HepG2 (cell line): ENCODE results near the gene DUSP15. TPM values are rescaled to one million over a fixed set of nuclear protein-coding genes. Genes with fewer than 3 reads are reported as not detected.

Source experiments
- EP300 ChIP-seq, 3 experiments: sonication (generic) in 1 of 3; formaldehyde crosslinking in 1 of 3; IDR thresholded peaks; 2 replicates each; pipeline versions ENCODE4 v1.5.1 to v1.6.1; 2011 to 2020; ENCODE audit warnings: low read depth in 2 of 3, low read length in 2 of 3, borderline replicate concordance in 1 of 3, improper control_type of control experiment in 1 of 3, mild to moderate bottlenecking in 1 of 3, missing genetic modification reagents in 1 of 3, moderate library complexity in 1 of 3
- FOXP1 ChIP-seq, 2 experiments: fragments of 450-650 bp in 1 of 2; IDR thresholded peaks; 2 replicates each; pipeline ENCODE4 v1.6.1; 2017 to 2018; ENCODE audit warnings: antibody characterized with exemption in 1 of 2
- MIER3 ChIP-seq: IDR thresholded peaks from 2 replicates; pipeline ENCODE4 v1.6.1; 2016; ENCODE audit warnings: missing compliant biosample characterization, borderline replicate concordance
- MYC ChIP-seq: sonication (generic); formaldehyde crosslinking; IDR thresholded peaks from 2 replicates; pipeline ENCODE4 v1.9.0; 2021; ENCODE audit warnings: missing genetic modification reagents, borderline replicate concordance
- NR3C1 ChIP-seq: sonication (generic); formaldehyde crosslinking; IDR thresholded peaks from 2 replicates; pipeline ENCODE4 v1.4.0; 2020; ENCODE audit warnings: missing genetic modification reagents
- SMARCC2 ChIP-seq: fragments of 450-650 bp; IDR thresholded peaks from 2 replicates; pipeline ENCODE4 v1.6.1; 2017; ENCODE audit warnings: antibody characterized with exemption, mild to moderate bottlenecking
- ZBTB8A ChIP-seq: sonication (generic); formaldehyde crosslinking; IDR thresholded peaks from 2 replicates; pipeline ENCODE4 v1.4.0; 2020; ENCODE audit warnings: mild to moderate bottlenecking, low read depth, missing genetic modification reagents, borderline replicate concordance
- ZFP37 ChIP-seq: sonication (generic); formaldehyde crosslinking; IDR thresholded peaks from 2 replicates; pipeline ENCODE4 v1.4.0; 2020; ENCODE audit warnings: missing genetic modification reagents, borderline replicate concordance
- ZNF281 ChIP-seq: sonication (generic); formaldehyde crosslinking; IDR thresholded peaks from 2 replicates; pipeline ENCODE4 v1.4.0; 2020; ENCODE audit warnings: missing genetic modification reagents, borderline replicate concordance
- ZNF292 ChIP-seq: sonication (generic); formaldehyde crosslinking; IDR thresholded peaks from 2 replicates; pipeline ENCODE4 v1.8.1; 2022; ENCODE audit warnings: mild to moderate bottlenecking, low read depth, missing genetic modification reagents, borderline replicate concordance
- ZNF343 ChIP-seq: sonication (generic); formaldehyde crosslinking; IDR thresholded peaks from 2 replicates; pipeline ENCODE4 v1.4.0; 2020; ENCODE audit warnings: mild to moderate bottlenecking, missing genetic modification reagents
- ZNF430 ChIP-seq: sonication (generic); formaldehyde crosslinking; IDR thresholded peaks from 2 replicates; pipeline ENCODE4 v1.9.0; 2021; ENCODE audit warnings: mild to moderate bottlenecking, missing genetic modification reagents
- ZNF768 ChIP-seq: sonication (generic); formaldehyde crosslinking; IDR thresholded peaks from 2 replicates; pipeline ENCODE4 v1.4.0; 2020; ENCODE audit warnings: missing genetic modification reagents
- ZNF777 ChIP-seq: sonication (generic); formaldehyde crosslinking; IDR thresholded peaks from 2 replicates; pipeline ENCODE4 v1.4.0; 2020; ENCODE audit warnings: missing genetic modification reagents
- polyA plus RNA-seq, 8 experiments: library from polyadenylated mRNA; depleted of rRNA in 3 of 8; stranded (reverse) in 7 of 8; unstranded in 1 of 8; fragments of >200 nt; fragmentation: Illumina TruSeq in 4 of 8; extraction: Trizol in 4 of 8; gene quantifications; 2 replicates each; pipeline versions ENCODE4 v1.2.1 to v1.2.3, GENCODE V29; 2011 to 2016; ENCODE audit warnings: low read depth in 4 of 8, missing spikeins in 1 of 8, mixed read lengths in 1 of 8; ENCODE audit not compliant: insufficient read depth in 1 of 8
- total RNA-seq, 5 experiments: library from RNA; depleted of rRNA; stranded (reverse); fragments of >200 nt; fragmentation: Illumina TruSeq; extraction: Trizol; gene quantifications; 2 replicates each; pipeline ENCODE4 v1.2.3, GENCODE V29; 2016; ENCODE audit warnings: low read depth in 1 of 5
- TF ChIP-seq, protein P1 (sequence below): sonication (generic); formaldehyde crosslinking; IDR thresholded peaks from 2 replicates; pipeline ENCODE4 v1.4.0; 2020; ENCODE audit warnings: missing genetic modification reagents
- TF ChIP-seq, protein P2 (sequence below): sonication (generic); formaldehyde crosslinking; IDR thresholded peaks from 2 replicates; pipeline ENCODE4 v1.5.1; 2020; ENCODE audit warnings: missing genetic modification reagents, mild to moderate bottlenecking, borderline replicate concordance
- TF ChIP-seq, protein P3 (sequence below): sonication (generic); formaldehyde crosslinking; IDR thresholded peaks from 2 replicates; pipeline ENCODE4 v1.4.0; 2020; ENCODE audit warnings: missing genetic modification reagents, mild to moderate bottlenecking, borderline replicate concordance
- TF ChIP-seq, protein P4 (sequence below): sonication (generic); formaldehyde crosslinking; IDR thresholded peaks from 2 replicates; pipeline ENCODE4 v1.4.0; 2020; ENCODE audit warnings: missing genetic modification reagents, borderline replicate concordance

DUSP15 gene
- total and polyA plus RNA-seq, 2 of the 13 experiments (the other 11 are each of a cell fraction or from before 2014, with no cell fraction given), result 0.17 to 0.93 TPM

DNA sequence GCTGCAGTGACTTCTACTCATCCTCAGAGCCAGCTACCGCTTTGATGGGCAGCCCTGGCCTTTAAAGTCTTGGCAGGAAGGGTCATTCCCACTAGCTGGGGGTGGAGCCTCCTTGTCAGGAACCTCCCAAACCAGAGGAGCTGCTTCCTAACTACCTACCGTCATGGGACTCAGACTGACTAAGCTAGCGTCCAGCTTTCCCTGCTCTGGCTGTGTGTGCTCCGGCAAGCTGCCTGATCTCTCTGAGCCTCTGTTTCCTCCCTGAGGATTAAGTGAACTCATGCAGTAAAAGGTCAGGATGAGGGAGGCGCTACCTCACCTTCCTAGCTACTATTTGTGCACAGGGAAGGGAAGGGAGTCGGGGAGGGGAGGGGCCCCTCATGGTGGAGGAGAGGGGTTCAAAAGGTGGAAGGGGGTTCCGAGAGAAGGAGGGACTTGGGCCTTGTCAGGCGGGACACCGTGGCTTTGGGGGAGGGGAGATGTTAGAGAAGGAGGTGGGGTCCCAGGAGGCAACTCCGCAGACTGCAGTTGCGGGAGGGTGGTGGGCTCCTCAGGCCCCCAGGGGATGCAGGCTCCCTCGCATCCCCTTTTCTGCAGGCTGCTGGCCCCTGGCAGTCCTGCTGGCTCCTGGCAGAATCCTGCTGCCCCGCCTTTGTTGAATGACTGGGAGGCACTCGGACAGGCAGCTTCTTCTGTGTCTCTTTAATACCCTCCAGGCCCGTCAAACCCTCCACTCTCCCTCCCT is 9.8 kb downstream of the DUSP15 start (continued):
- TF ChIP-seq MYC (CRISPR knock-in tag) (peak; percentile 50; the same call in 1 of the 2 replicates), ZNF292 (CRISPR knock-in tag) (no peak), MIER3 (no peak), SMARCC2 (no peak), NR3C1 (no peak), ZBTB8A (CRISPR knock-in tag) (no peak), ZNF768 (peak; percentile 97), ZNF777 (CRISPR knock-in tag) (no peak), EP300 (IDR thresholded peaks at IDR 0.05; ENCODE audit: low read depth in 2 of 2, low read length in 2 of 2) (no peak), EP300 (CRISPR knock-in tag; IDR thresholded peaks at IDR 0.05; ENCODE audit: borderline replicate concordance) (peak; percentile 35; the same call in 1 of the 2 replicates), ZFP37 (0 out of 2 replicates have a peak, but pooled peaks have one; percentile 26), FOXP1 (IDR thresholded peaks at IDR 0.05) (no peak), FOXP1 (CRISPR knock-in tag; IDR thresholded peaks at IDR 0.05) (no peak), ZNF343 (CRISPR knock-in tag) (0 out of 2 replicates have a peak, but pooled peaks have one; percentile 19), ZNF281 (CRISPR knock-in tag) (no peak), ZNF430 (CRISPR knock-in tag) (0 out of 2 replicates have a peak, but pooled peaks have one; percentile 10)
- TF ChIP-seq, protein P1, sequence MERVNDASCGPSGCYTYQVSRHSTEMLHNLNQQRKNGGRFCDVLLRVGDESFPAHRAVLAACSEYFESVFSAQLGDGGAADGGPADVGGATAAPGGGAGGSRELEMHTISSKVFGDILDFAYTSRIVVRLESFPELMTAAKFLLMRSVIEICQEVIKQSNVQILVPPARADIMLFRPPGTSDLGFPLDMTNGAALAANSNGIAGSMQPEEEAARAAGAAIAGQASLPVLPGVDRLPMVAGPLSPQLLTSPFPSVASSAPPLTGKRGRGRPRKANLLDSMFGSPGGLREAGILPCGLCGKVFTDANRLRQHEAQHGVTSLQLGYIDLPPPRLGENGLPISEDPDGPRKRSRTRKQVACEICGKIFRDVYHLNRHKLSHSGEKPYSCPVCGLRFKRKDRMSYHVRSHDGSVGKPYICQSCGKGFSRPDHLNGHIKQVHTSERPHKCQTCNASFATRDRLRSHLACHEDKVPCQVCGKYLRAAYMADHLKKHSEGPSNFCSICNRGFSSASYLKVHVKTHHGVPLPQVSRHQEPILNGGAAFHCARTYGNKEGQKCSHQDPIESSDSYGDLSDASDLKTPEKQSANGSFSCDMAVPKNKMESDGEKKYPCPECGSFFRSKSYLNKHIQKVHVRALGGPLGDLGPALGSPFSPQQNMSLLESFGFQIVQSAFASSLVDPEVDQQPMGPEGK, result no peak
- TF ChIP-seq, protein P2, sequence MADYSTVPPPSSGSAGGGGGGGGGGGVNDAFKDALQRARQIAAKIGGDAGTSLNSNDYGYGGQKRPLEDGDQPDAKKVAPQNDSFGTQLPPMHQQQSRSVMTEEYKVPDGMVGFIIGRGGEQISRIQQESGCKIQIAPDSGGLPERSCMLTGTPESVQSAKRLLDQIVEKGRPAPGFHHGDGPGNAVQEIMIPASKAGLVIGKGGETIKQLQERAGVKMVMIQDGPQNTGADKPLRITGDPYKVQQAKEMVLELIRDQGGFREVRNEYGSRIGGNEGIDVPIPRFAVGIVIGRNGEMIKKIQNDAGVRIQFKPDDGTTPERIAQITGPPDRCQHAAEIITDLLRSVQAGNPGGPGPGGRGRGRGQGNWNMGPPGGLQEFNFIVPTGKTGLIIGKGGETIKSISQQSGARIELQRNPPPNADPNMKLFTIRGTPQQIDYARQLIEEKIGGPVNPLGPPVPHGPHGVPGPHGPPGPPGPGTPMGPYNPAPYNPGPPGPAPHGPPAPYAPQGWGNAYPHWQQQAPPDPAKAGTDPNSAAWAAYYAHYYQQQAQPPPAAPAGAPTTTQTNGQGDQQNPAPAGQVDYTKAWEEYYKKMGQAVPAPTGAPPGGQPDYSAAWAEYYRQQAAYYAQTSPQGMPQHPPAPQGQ (CRISPR knock-in tag), result no peak
- TF ChIP-seq, protein P3, sequence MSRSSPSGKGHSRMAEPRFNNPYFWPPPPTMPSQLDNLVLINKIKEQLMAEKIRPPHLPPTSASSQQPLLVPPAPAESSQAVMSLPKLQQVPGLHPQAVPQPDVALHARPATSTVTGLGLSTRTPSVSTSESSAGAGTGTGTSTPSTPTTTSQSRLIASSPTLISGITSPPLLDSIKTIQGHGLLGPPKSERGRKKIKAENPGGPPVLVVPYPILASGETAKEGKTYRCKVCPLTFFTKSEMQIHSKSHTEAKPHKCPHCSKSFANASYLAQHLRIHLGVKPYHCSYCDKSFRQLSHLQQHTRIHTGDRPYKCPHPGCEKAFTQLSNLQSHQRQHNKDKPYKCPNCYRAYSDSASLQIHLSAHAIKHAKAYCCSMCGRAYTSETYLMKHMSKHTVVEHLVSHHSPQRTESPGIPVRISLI, result 0 out of 2 replicates have a peak, but pooled peaks have one; percentile 13
- TF ChIP-seq, protein P4, sequence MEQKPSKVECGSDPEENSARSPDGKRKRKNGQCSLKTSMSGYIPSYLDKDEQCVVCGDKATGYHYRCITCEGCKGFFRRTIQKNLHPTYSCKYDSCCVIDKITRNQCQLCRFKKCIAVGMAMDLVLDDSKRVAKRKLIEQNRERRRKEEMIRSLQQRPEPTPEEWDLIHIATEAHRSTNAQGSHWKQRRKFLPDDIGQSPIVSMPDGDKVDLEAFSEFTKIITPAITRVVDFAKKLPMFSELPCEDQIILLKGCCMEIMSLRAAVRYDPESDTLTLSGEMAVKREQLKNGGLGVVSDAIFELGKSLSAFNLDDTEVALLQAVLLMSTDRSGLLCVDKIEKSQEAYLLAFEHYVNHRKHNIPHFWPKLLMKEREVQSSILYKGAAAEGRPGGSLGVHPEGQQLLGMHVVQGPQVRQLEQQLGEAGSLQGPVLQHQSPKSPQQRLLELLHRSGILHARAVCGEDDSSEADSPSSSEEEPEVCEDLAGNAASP (CRISPR knock-in tag), result no peak
